Liver (tissue), 9 donors: ENCODE measurements around the gene LRMDA. TPM values are rescaled to one million over a fixed set of nuclear protein-coding genes. Genes with fewer than 3 reads are reported as not detected.

Experiments
- DNase-seq: peaks from one replicate; pipeline ENCODE4 v3.0.0-alpha.2; 2017; ENCODE audit warnings: low spot score
- H3K27ac ChIP-seq, 2 donors: one replicate each; pipeline ENCODE4 v1.7.0; 2013; ENCODE audit warnings: inconsistent platforms in 2 of 2, low read length in 2 of 2, control low read depth in 1 of 2, low read depth in 1 of 2, mild to moderate bottlenecking in 1 of 2
- H3K27me3 ChIP-seq, 4 donors: one replicate each; pipeline versions ENCODE4 v1.6.1 to v1.7.0; 2013; ENCODE audit warnings: low read length in 3 of 4, inconsistent platforms in 1 of 4, mild to moderate bottlenecking in 1 of 4, moderate library complexity in 1 of 4; ENCODE audit not compliant: control insufficient read depth in 4 of 4, insufficient read depth in 4 of 4
- H3K36me3 ChIP-seq, 4 donors: one replicate each; pipeline versions ENCODE4 v1.6.1 to v1.7.0; 2013; ENCODE audit warnings: low read length in 3 of 4, mild to moderate bottlenecking in 3 of 4, low read depth in 1 of 4, moderate library complexity in 1 of 4; ENCODE audit not compliant: control insufficient read depth in 4 of 4, insufficient read depth in 3 of 4
- H3K4me1 ChIP-seq, 4 donors: one replicate each; pipeline versions ENCODE4 v1.6.1 to v1.7.0; 2013; ENCODE audit warnings: low read length in 3 of 4, mild to moderate bottlenecking in 3 of 4, moderate library complexity in 1 of 4; ENCODE audit not compliant: control insufficient read depth in 4 of 4, insufficient read depth in 4 of 4
- H3K4me3 ChIP-seq, 3 donors: one replicate each; pipeline versions ENCODE4 v1.6.1 to v1.7.0; 2013; ENCODE audit warnings: low read length in 3 of 3, control low read depth in 1 of 3, low read depth in 1 of 3, mild to moderate bottlenecking in 1 of 3
- H3K9ac ChIP-seq, 2 donors: one replicate each; pipeline ENCODE4 v1.7.0; 2013; ENCODE audit warnings: low read length in 2 of 2, mild to moderate bottlenecking in 2 of 2, moderate library complexity in 2 of 2, control low read depth in 1 of 2, low read depth in 1 of 2
- H3K9me3 ChIP-seq, 4 donors: one replicate each; pipeline versions ENCODE4 v1.6.1 to v1.7.0; 2013; ENCODE audit warnings: low read length in 3 of 4; ENCODE audit not compliant: control insufficient read depth in 4 of 4
- HNF4G ChIP-seq: IDR thresholded peaks from 2 replicates; pipeline ENCODE4 v1.6.1; 2016; ENCODE audit warnings: antibody characterized with exemption
- JUND ChIP-seq, 2 donors: IDR thresholded peaks; 2 replicates each; pipeline ENCODE4 v1.6.1; 2016; ENCODE audit warnings: antibody characterized with exemption in 2 of 2
- MAX ChIP-seq: IDR thresholded peaks from 2 replicates; pipeline ENCODE4 v1.6.1; 2016; ENCODE audit warnings: antibody characterized with exemption
- NR2F2 ChIP-seq: IDR thresholded peaks from 2 replicates; pipeline ENCODE4 v1.6.1; 2016; ENCODE audit warnings: antibody characterized with exemption
- RAD21 ChIP-seq, 2 donors: IDR thresholded peaks; 2 replicates each; pipeline ENCODE4 v1.6.1; 2016; ENCODE audit warnings: antibody characterized with exemption in 2 of 2, mild to moderate bottlenecking in 2 of 2
- SP1 ChIP-seq: IDR thresholded peaks from 2 replicates; pipeline ENCODE4 v1.6.1; 2018; ENCODE audit warnings: antibody characterized with exemption, mild to moderate bottlenecking
- WGBS: extraction: QIAGEN DNeasy Blood & Tissue Kit; methylation state at CpG from one replicate; pipeline ENCODE4 v1.1.7; 2013; 5-methylcytosine and 5-hydroxymethylcytosine counted together
- polyA plus RNA-seq, 2 donors: library from polyadenylated mRNA; stranded (reverse) in 1 of 2; unstranded in 1 of 2; fragments of 200-250 nt in 1 of 2; fragments of >200 nt in 1 of 2; fragmentation: Nextera tagmentation in 1 of 2; extraction: Ambion mirVana in 1 of 2; gene quantifications; one replicate each; pipeline versions ENCODE4 v1.2.1 to v1.2.3, GENCODE V29; 2013 to 2015
- total RNA-seq, 2 donors: library from RNA; depleted of rRNA; stranded (reverse); fragments of >200 nt; gene quantifications; one replicate each; pipeline ENCODE4 v1.2.3, GENCODE V29; 2014
- TF ChIP-seq, protein P1 (sequence below): IDR thresholded peaks from 2 replicates; pipeline ENCODE4 v1.6.1; 2016; ENCODE audit warnings: antibody characterized with exemption, mild to moderate bottlenecking
- TF ChIP-seq, protein P2 (sequence below): IDR thresholded peaks from 2 replicates; pipeline ENCODE4 v1.6.1; 2016; ENCODE audit warnings: antibody characterized with exemption
- TF ChIP-seq, protein P3 (sequence below): IDR thresholded peaks from 2 replicates; pipeline ENCODE4 v1.6.1; 2016; ENCODE audit warnings: antibody characterized with exemption
- donor health status: healthy.
- donor health status: healthy.
- donor health status: healthy.
- donor health status: healthy.
- donor health status: healthy.

Gene LRMDA
- total and polyA plus RNA-seq, 4 donors, result 7.9 to 15.8 (median 11.3) TPM

- no peaks in the 10 kb centered on the region for H3K36me3 ChIP-seq
- H3K4me1 ChIP-seq, result no peaks in the 10 kb centered on the region
- H3K27ac ChIP-seq, result no peak overlapping the region
- WGBS, result 93% methylated on average over 4 of the region's 4 CpGs
- no peak overlapping the region for H3K4me3 ChIP-seq
- no peak for DNase-seq
- no peaks in the 10 kb centered on the region for H3K27me3 ChIP-seq
- peaks cover 0 to 2% (median 0%) of the 10 kb centered on the region in 4 donors for H3K9me3 ChIP-seq
- TF ChIP-seq HNF4G (no peak), JUND (IDR thresholded peaks at IDR 0.05) (no peak), SP1 (no peak), RAD21 (IDR thresholded peaks at IDR 0.05) (no peak), MAX (no peak), NR2F2 (no peak)
- TF ChIP-seq, protein P1, sequence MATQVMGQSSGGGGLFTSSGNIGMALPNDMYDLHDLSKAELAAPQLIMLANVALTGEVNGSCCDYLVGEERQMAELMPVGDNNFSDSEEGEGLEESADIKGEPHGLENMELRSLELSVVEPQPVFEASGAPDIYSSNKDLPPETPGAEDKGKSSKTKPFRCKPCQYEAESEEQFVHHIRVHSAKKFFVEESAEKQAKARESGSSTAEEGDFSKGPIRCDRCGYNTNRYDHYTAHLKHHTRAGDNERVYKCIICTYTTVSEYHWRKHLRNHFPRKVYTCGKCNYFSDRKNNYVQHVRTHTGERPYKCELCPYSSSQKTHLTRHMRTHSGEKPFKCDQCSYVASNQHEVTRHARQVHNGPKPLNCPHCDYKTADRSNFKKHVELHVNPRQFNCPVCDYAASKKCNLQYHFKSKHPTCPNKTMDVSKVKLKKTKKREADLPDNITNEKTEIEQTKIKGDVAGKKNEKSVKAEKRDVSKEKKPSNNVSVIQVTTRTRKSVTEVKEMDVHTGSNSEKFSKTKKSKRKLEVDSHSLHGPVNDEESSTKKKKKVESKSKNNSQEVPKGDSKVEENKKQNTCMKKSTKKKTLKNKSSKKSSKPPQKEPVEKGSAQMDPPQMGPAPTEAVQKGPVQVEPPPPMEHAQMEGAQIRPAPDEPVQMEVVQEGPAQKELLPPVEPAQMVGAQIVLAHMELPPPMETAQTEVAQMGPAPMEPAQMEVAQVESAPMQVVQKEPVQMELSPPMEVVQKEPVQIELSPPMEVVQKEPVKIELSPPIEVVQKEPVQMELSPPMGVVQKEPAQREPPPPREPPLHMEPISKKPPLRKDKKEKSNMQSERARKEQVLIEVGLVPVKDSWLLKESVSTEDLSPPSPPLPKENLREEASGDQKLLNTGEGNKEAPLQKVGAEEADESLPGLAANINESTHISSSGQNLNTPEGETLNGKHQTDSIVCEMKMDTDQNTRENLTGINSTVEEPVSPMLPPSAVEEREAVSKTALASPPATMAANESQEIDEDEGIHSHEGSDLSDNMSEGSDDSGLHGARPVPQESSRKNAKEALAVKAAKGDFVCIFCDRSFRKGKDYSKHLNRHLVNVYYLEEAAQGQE, result no peak
- TF ChIP-seq, protein P2, sequence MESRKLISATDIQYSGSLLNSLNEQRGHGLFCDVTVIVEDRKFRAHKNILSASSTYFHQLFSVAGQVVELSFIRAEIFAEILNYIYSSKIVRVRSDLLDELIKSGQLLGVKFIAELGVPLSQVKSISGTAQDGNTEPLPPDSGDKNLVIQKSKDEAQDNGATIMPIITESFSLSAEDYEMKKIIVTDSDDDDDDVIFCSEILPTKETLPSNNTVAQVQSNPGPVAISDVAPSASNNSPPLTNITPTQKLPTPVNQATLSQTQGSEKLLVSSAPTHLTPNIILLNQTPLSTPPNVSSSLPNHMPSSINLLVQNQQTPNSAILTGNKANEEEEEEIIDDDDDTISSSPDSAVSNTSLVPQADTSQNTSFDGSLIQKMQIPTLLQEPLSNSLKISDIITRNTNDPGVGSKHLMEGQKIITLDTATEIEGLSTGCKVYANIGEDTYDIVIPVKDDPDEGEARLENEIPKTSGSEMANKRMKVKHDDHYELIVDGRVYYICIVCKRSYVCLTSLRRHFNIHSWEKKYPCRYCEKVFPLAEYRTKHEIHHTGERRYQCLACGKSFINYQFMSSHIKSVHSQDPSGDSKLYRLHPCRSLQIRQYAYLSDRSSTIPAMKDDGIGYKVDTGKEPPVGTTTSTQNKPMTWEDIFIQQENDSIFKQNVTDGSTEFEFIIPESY, result no peak
- TF ChIP-seq, protein P3, sequence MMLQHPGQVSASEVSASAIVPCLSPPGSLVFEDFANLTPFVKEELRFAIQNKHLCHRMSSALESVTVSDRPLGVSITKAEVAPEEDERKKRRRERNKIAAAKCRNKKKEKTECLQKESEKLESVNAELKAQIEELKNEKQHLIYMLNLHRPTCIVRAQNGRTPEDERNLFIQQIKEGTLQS, result no peak
- no peak overlapping the region for H3K9ac ChIP-seq
Observed at GRCh38 chr10:75696536-75696935, 265.1 kb downstream of the LRMDA start.

- no peaks in the 10 kb centered on the region for H3K36me3 ChIP-seq
- no peak for DNase-seq
Observed at GRCh38 chr10:75703191-75703854, 271.9 kb downstream of the LRMDA start.

More at GRCh38 chr10:75703191-75703854, 271.9 kb downstream of the LRMDA start:
- peaks cover 0 to 2% (median 0%) of the 10 kb centered on the region in 4 donors for H3K9me3 ChIP-seq
- TF ChIP-seq, protein P2, result no peak
- TF ChIP-seq, protein P1, result no peak
- no peak overlapping the region for H3K27ac ChIP-seq
- no peak overlapping the region for H3K9ac ChIP-seq
- no peaks in the 10 kb centered on the region for H3K27me3 ChIP-seq
- WGBS, result 81% methylated on average over 9 of the region's 9 CpGs
- H3K4me1 ChIP-seq, result no peaks in the 10 kb centered on the region
- H3K4me3 ChIP-seq, result no peak overlapping the region
